Measurements from ENCODE around the gene GALNTL6. TPM values are rescaled to one million over a fixed set of nuclear protein-coding genes. Genes with fewer than 3 reads are reported as not detected.

Gene GALNTL6
- total RNA-seq, 1 donor from 2014 or later = 1.7 TPM

DNA sequence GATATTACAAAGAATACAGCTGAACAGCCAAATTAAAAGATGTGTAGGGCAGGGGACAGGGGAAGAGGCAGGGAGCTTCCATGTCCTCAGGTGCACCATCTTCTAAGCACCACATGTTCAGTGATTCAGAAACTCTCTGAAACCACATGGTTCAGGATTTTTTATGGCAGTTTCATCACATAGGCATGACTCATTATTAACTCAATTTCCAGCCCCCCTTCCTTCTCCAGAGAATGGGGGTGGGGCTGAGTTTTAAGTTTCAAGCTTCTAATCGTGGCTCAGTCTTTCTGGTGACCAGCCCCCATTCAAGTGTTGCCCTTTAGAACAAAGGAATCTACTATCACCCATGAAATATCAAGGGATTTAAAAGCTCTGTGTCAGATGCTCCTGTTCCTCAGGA is 1037.6 kb downstream of the GALNTL6 start:
- TF ChIP-seq, protein P1, sequence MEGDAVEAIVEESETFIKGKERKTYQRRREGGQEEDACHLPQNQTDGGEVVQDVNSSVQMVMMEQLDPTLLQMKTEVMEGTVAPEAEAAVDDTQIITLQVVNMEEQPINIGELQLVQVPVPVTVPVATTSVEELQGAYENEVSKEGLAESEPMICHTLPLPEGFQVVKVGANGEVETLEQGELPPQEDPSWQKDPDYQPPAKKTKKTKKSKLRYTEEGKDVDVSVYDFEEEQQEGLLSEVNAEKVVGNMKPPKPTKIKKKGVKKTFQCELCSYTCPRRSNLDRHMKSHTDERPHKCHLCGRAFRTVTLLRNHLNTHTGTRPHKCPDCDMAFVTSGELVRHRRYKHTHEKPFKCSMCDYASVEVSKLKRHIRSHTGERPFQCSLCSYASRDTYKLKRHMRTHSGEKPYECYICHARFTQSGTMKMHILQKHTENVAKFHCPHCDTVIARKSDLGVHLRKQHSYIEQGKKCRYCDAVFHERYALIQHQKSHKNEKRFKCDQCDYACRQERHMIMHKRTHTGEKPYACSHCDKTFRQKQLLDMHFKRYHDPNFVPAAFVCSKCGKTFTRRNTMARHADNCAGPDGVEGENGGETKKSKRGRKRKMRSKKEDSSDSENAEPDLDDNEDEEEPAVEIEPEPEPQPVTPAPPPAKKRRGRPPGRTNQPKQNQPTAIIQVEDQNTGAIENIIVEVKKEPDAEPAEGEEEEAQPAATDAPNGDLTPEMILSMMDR (conservative IDR thresholded peaks at IDR 0.05) = no peak
- DNase-seq (ENCODE audit: extremely low spot score, unreplicated experiment) = no peak
- H3K4me1 Mint-ChIP-seq (ENCODE audit: unreplicated experiment) = no peaks in the 10 kb centered on the region
- H3K27ac Mint-ChIP-seq = no peak overlapping the region
- H3K27me3 Mint-ChIP-seq = no peaks in the 10 kb centered on the region
- no peaks in the 10 kb centered on the region for H3K9me3 Mint-ChIP-seq
- no peak overlapping the region for H3K4me3 Mint-ChIP-seq
- H3K36me3 Mint-ChIP-seq = no peaks in the 10 kb centered on the region

DNA sequence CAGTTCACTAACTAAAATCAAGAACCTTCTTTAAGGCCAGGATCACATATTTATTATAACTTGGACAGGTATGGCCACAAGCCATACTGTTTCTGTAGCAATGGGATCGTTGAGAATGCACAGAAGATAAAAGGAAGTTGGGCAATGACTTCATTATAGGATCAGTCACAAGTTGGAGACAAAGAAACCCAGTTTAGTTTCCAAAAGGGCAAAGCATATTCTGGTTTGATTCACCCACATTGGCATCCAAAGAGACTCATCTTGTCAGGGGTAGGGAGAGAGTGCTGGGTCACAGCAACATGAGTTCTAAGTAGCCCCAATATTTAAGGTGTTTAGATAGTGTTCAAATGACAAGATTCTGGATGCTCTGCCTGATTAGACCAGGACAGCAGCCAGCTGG is 1038.3 kb downstream of the GALNTL6 start:
- TF ChIP-seq, protein P1 (conservative IDR thresholded peaks at IDR 0.05) = no peak
- Mint-ChIP-seq H3K4me3 (no peak overlapping the region), H3K36me3 (no peaks in the 10 kb centered on the region), H3K27ac (no peak overlapping the region), H3K9me3 (no peaks in the 10 kb centered on the region), H3K4me1 (ENCODE audit: unreplicated experiment) (no peaks in the 10 kb centered on the region), H3K27me3 (no peaks in the 10 kb centered on the region)
- no peak for DNase-seq (ENCODE audit: extremely low spot score, unreplicated experiment)

- TF ChIP-seq, protein P1 (conservative IDR thresholded peaks at IDR 0.05) = no peak
Measured at GRCh38 chr4:172857026-172857425, 1043.8 kb downstream of the GALNTL6 start.

GRCh38 chr4:172858731-172859230 is 1045.6 kb downstream of the GALNTL6 start:
- no peaks in the 10 kb centered on the region for H3K36me3 Mint-ChIP-seq
- no peak for DNase-seq (ENCODE audit: extremely low spot score, unreplicated experiment)
- peaks cover 4% of the 10 kb centered on the region for H3K9me3 Mint-ChIP-seq
- TF ChIP-seq, protein P1 (conservative IDR thresholded peaks at IDR 0.05) = no peak
- H3K4me3 Mint-ChIP-seq = no peak overlapping the region
- H3K4me1 Mint-ChIP-seq (ENCODE audit: unreplicated experiment) = peaks cover 7% of the 10 kb centered on the region
- no peak overlapping the region for H3K27ac Mint-ChIP-seq
- no peaks in the 10 kb centered on the region for H3K27me3 Mint-ChIP-seq

More at GRCh38 chr4:172857026-172857425, 1043.8 kb downstream of the GALNTL6 start:
- H3K27ac Mint-ChIP-seq = no peak overlapping the region
- H3K4me1 Mint-ChIP-seq (ENCODE audit: unreplicated experiment) = peaks cover 7% of the 10 kb centered on the region
- H3K4me3 Mint-ChIP-seq = no peak overlapping the region
- H3K9me3 Mint-ChIP-seq = peaks cover 2% of the 10 kb centered on the region
- DNase-seq (ENCODE audit: extremely low spot score, unreplicated experiment) = no peak
- H3K36me3 Mint-ChIP-seq = no peaks in the 10 kb centered on the region
- H3K27me3 Mint-ChIP-seq = no peaks in the 10 kb centered on the region

GRCh38 chr4:172865103-172865502 is 1051.9 kb downstream of the GALNTL6 start:
- Mint-ChIP-seq H3K27ac (no peak overlapping the region), H3K4me1 (ENCODE audit: unreplicated experiment) (no peaks in the 10 kb centered on the region), H3K4me3 (no peak overlapping the region), H3K9me3 (peaks cover 9% of the 10 kb centered on the region), H3K36me3 (peaks cover 4% of the 10 kb centered on the region), H3K27me3 (no peaks in the 10 kb centered on the region)
- DNase-seq (ENCODE audit: extremely low spot score, unreplicated experiment) = no peak
- TF ChIP-seq, protein P1 (conservative IDR thresholded peaks at IDR 0.05) = no peak
